Renal pelvis (tissue), 3 donors: Measurements from ENCODE around the gene MRO. TPM values are rescaled to one million over a fixed set of nuclear protein-coding genes. Genes with fewer than 3 reads are reported as not detected.

Experiments
- polyA plus RNA-seq, 3 donors: library from polyadenylated mRNA; unstranded; fragments of 120-200 nt; gene quantifications; one replicate each; pipeline ENCODE4 v1.2.1, GENCODE V29; 2013; ENCODE audit not compliant: insufficient read length in 3 of 3

Gene MRO
- polyA plus RNA-seq, 3 donors: 2.9 to 3.1 (median 2.9) TPM

Other genes with a start within 250 kb of the MRO start
- 10 to 100 TPM; 30.8 to 36.5 (median 32.1) TPM for gene ME2, start 59.1 kb upstream of the MRO start, polyA plus RNA-seq
- 10 to 100 TPM; 14.2 to 18.0 (median 16.7) TPM for gene ELAC1, start 148.0 kb upstream of the MRO start, polyA plus RNA-seq
- gene SMAD4, start 210.2 kb upstream of the MRO start, polyA plus RNA-seq: 100 to 1,000 TPM; 151 to 170 (median 165) TPM